Ectodermal cell (in vitro differentiated cells): ENCODE results near the gene TIAM1.
A peak's percentile ranks its signal among the peaks of the same experiment; 100 is the strongest.

Source experiments
- H3K27ac ChIP-seq: 2 replicates; pipeline ENCODE4 v1.7.0; 2013; ENCODE audit warnings: mild to moderate bottlenecking, low read depth, low read length; ENCODE audit not compliant: insufficient read depth, poor library complexity, severe bottlenecking
- H3K27me3 ChIP-seq: 2 replicates; pipeline ENCODE4 v1.7.0; 2013; ENCODE audit warnings: mild to moderate bottlenecking, low read length; ENCODE audit not compliant: insufficient read depth, control insufficient read depth, poor library complexity, severe bottlenecking
- H3K36me3 ChIP-seq: one replicate; pipeline ENCODE4 v1.7.0; 2013; ENCODE audit warnings: low read length; ENCODE audit not compliant: control insufficient read depth, insufficient read depth
- H3K4me1 ChIP-seq: one replicate; pipeline ENCODE4 v1.7.0; 2013; ENCODE audit warnings: low read length; ENCODE audit not compliant: control insufficient read depth, insufficient read depth
- H3K4me3 ChIP-seq: 2 replicates; pipeline ENCODE4 v1.7.0; 2013; ENCODE audit warnings: low read depth, low read length, control low read depth; ENCODE audit not compliant: insufficient read depth
- H3K9me3 ChIP-seq: 2 replicates; pipeline ENCODE4 v1.7.0; 2013; ENCODE audit warnings: mild to moderate bottlenecking, low read length, moderate library complexity; ENCODE audit not compliant: control insufficient read depth
- WGBS, 2 experiments: methylation state at CpG; one replicate each; pipeline ENCODE4 v1.1.7; 2013; ENCODE audit warnings: missing lambda C conversion rate in 2 of 2; 5-methylcytosine and 5-hydroxymethylcytosine counted together

TIAM1 gene

GRCh38 chr21:31222142-31222541 is 121.9 kb downstream of the TIAM1 start:
- WGBS, 2 experiments: 95 to 96% methylated on average over 6 of the region's 6 CpGs
- Histone ChIP-seq H3K27ac (no peak overlapping the region), H3K27me3 (no peaks in the 10 kb centered on the region), H3K36me3 (peaks cover 5% of the 10 kb centered on the region), H3K9me3 (no peaks in the 10 kb centered on the region), H3K4me3 (no peak overlapping the region), H3K4me1 (peaks cover 30% of the 10 kb centered on the region)

DNA sequence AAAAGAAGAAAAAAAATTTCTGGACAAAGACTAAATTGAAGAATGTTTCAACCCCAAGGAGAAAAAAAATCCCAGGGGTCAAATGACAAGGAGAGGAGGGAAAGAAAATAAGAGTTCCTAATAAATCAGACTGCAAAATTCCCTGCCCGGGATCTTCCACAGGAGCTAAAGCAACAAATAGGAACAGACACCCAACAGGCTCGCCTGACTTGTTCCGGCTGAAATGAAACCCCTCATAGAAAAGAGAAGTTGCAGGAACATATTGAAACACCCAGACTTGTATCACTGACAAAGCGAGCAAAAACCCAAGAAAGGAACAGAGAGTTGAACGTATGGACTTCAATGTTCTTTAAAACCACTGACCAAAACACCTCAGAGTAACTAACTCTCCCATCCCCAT is 123.0 kb downstream of the TIAM1 start:
- Histone ChIP-seq H3K4me3 (no peak overlapping the region), H3K36me3 (peaks cover 11% of the 10 kb centered on the region), H3K27ac (peak overlapping the region; percentile 26), H3K27me3 (no peaks in the 10 kb centered on the region), H3K9me3 (no peaks in the 10 kb centered on the region), H3K4me1 (peaks cover 30% of the 10 kb centered on the region)
- WGBS, 2 experiments: 84 to 90% methylated on average over 5 of the region's 5 CpGs

DNA sequence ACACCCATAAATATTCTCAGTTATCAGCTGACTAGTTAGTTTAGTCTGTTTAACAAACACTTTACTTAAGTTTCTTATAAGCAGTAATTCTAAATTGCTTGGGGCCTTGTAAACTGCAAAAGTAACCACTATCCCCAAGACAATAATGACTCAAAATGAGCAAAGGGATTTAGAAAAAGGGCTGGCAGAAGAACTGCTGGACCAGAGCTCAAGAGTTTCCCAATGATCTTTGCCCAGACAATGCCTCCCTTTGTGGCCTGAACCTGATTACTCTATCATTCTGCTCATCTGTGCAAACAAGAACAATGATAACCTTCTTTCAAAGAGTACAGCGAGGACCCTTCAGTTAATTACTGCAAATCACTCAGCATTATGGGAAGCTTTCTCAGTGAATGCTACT is 123.5 kb downstream of the TIAM1 start:
- peak overlapping the region; percentile 26 for H3K27ac ChIP-seq
- no peaks in the 10 kb centered on the region for H3K9me3 ChIP-seq
- H3K36me3 ChIP-seq: peaks cover 11% of the 10 kb centered on the region
- no peak overlapping the region for H3K4me3 ChIP-seq
- H3K27me3 ChIP-seq: no peaks in the 10 kb centered on the region
- H3K4me1 ChIP-seq: peaks cover 30% of the 10 kb centered on the region
- WGBS, 2 experiments: 75 to 76% methylated on average over 1 of the region's 1 CpG

- H3K36me3 ChIP-seq: peaks cover 11% of the 10 kb centered on the region
- H3K4me1 ChIP-seq: peaks cover 30% of the 10 kb centered on the region
- no peak overlapping the region for H3K27ac ChIP-seq
- 67 to 68% methylated on average over 12 of the region's 12 CpGs for WGBS, 2 experiments
- H3K27me3 ChIP-seq: no peaks in the 10 kb centered on the region
- no peak overlapping the region for H3K4me3 ChIP-seq
- no peaks in the 10 kb centered on the region for H3K9me3 ChIP-seq
Measured at GRCh38 chr21:31218830-31219608, 125.0 kb downstream of the TIAM1 start.

DNA sequence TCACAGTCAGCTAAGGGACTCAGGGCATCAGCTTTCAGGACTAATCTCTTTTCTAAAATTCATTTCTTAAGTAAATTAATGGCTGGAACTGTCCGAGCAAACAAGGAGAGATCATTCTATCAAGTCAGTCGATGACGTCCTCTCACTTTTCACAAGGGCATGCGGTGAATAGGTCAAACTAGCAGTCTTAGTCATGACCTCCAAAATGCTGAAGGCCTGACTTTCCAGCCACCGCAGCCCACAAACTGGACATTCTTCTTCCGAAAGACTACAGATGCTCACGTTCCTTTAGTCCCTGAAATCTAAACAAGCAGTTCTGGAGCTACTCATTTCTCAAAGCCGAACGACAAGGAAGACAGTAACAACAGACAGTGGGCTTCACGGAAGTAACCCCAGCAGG is 127.9 kb downstream of the TIAM1 start:
- H3K27ac ChIP-seq: no peak overlapping the region
- H3K4me1 ChIP-seq: peaks cover 20% of the 10 kb centered on the region
- no peak overlapping the region for H3K4me3 ChIP-seq
- H3K27me3 ChIP-seq: no peaks in the 10 kb centered on the region
- no peaks in the 10 kb centered on the region for H3K9me3 ChIP-seq
- 95 to 97% methylated on average over 10 of the region's 10 CpGs for WGBS, 2 experiments
- peaks cover 7% of the 10 kb centered on the region for H3K36me3 ChIP-seq

GRCh38 chr21:31213787-31214186 is 130.3 kb downstream of the TIAM1 start:
- no peak overlapping the region for H3K27ac ChIP-seq
- H3K4me1 ChIP-seq: no peaks in the 10 kb centered on the region
- 91 to 97% methylated on average over 2 of the region's 2 CpGs for WGBS, 2 experiments
- H3K9me3 ChIP-seq: no peaks in the 10 kb centered on the region
- H3K36me3 ChIP-seq: peaks cover 20% of the 10 kb centered on the region
- H3K27me3 ChIP-seq: no peaks in the 10 kb centered on the region
- H3K4me3 ChIP-seq: no peak overlapping the region

DNA sequence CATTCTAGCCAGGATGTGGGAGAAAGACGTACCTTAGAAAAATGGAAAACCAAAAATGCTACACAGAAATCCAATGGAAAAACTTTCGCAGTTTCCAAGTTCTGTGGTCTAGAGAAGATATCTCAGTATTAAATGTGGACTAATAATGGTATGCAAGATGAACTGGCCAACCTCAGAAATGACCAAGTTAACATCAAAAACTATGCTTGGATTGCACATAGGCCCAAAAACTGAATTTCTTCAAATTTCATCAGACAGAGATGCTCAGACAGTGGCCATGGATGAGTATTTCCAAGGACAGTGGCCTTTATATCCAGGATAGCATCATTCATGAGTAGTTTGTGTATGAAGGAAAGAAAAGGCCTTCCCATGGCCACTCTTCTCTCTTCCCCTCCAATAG is 132.2 kb downstream of the TIAM1 start:
- H3K36me3 ChIP-seq: peaks cover 22% of the 10 kb centered on the region
- WGBS, 2 experiments: 96 to 97% methylated on average over 2 of the region's 2 CpGs
- no peak overlapping the region for H3K27ac ChIP-seq
- H3K4me3 ChIP-seq: no peak overlapping the region
- no peaks in the 10 kb centered on the region for H3K4me1 ChIP-seq
- no peaks in the 10 kb centered on the region for H3K9me3 ChIP-seq
- H3K27me3 ChIP-seq: no peaks in the 10 kb centered on the region

DNA sequence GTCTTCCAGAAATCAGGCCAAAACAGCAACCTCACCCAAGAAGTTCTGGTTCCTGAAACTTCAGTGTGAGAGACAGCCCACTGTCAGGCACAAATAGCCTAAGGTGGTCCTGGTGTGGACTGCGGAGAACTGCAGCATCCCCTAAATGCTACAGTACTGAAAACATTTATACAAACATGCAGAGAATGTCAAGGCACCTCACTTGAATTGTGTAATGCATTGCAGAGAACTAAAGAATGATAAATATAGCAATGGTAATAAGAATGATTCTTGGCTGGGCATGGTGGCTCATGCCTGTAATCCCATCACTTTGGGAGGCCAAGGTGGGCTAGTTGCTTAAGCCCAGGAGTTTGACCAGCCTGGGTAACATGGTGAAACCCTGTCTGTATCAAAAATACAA is 138.6 kb downstream of the TIAM1 start:
- H3K27ac ChIP-seq: no peak overlapping the region
- peaks cover 25% of the 10 kb centered on the region for H3K36me3 ChIP-seq
- no peaks in the 10 kb centered on the region for H3K9me3 ChIP-seq
- H3K4me3 ChIP-seq: no peak overlapping the region
- WGBS, 2 experiments: 100% methylated on average over 1 of the region's 1 CpG
- no peaks in the 10 kb centered on the region for H3K27me3 ChIP-seq
- H3K4me1 ChIP-seq: no peaks in the 10 kb centered on the region

GRCh38 chr21:31204801-31205200 is 139.3 kb downstream of the TIAM1 start:
- peaks cover 21% of the 10 kb centered on the region for H3K36me3 ChIP-seq
- WGBS, 2 experiments: 91 to 95% methylated on average over 3 of the region's 3 CpGs

DNA sequence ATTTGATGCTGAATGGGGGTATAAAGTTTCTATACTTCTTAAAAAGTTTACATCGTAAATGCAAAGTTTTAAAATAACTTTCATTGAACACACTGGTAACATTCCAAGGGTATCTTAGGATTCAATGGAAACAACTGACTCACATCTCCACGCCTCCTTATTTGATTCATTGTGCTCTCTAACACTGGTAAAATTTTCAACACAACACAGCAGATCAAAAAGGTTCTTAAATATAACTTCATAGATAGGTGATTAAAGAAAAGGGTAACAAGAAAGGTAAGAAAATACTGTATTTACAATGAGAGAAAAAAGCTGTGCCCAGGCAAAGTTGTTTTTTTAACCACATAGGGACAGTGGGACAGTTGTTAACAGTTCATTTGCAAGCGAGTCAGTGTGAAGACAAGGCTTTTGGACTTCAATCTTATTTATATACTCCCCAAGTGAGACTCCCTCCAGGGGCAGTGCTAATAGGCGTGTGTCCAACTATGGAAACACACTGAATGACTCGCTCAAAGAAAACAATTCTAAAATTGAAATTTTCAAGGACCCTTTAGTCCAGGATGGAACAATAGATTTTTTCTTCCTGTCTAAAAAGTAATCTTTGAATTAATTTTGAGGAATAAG is 140.5 kb downstream of the TIAM1 start:
- peaks cover 10% of the 10 kb centered on the region for H3K36me3 ChIP-seq
- H3K27ac ChIP-seq: no peak overlapping the region
- 92 to 94% methylated on average over 5 of the region's 5 CpGs for WGBS, 2 experiments
- no peaks in the 10 kb centered on the region for H3K9me3 ChIP-seq
- H3K4me3 ChIP-seq: no peak overlapping the region
- H3K4me1 ChIP-seq: no peaks in the 10 kb centered on the region
- H3K27me3 ChIP-seq: no peaks in the 10 kb centered on the region

More at GRCh38 chr21:31204801-31205200, 139.3 kb downstream of the TIAM1 start:
- no peak overlapping the region for H3K27ac ChIP-seq
- H3K4me1 ChIP-seq: no peaks in the 10 kb centered on the region
- H3K4me3 ChIP-seq: no peak overlapping the region
- H3K9me3 ChIP-seq: no peaks in the 10 kb centered on the region
- no peaks in the 10 kb centered on the region for H3K27me3 ChIP-seq
